GM12878 (cell line): ENCODE measurements around the gene SLC2A9. TPM values are rescaled to one million over a fixed set of nuclear protein-coding genes. Genes with fewer than 3 reads are reported as not detected.

ENCODE experiments used
- ATAC-seq: fragments of 200-7000 bp; cut with Tn5 transposase; 3 replicates; pipeline ENCODE4 v1.9.1; 2020; ENCODE audit warnings: mild to moderate bottlenecking, moderate library complexity
- BruUV-seq: library from RNA; stranded (reverse); fragments of 400-500 nt; replicated peaks from 2 replicates; lab custom pipeline; 2021; lab: Mats Ljungman, UMichigan
- CTCF ChIA-PET: fragments of 300-600 bp; sonication (Branson Sonifier 250); formaldehyde crosslinking; extraction: SDS; loops from one replicate; lab custom pipeline; 2021; ENCODE audit warnings: inconsistent platforms; lab: Yijun Ruan, JAX
- POLR2A ChIA-PET: fragments of 350-600 bp; formaldehyde crosslinking; extraction: SDS; loops from one replicate; lab custom pipeline; 2021; ENCODE audit warnings: inconsistent platforms; lab: Charles Lee
- RAD21 ChIA-PET: fragments of 300-600 bp; sonication (Branson Sonifier 250); formaldehyde crosslinking; loops from one replicate; lab custom pipeline; 2023; ENCODE audit warnings: antibody characterized with exemption; ENCODE audit not compliant: unreplicated experiment; lab: Charles Lee
- SMC1A ChIA-PET: fragments of 300-600 bp; sonication (Branson Sonifier 250); formaldehyde crosslinking; loops from one replicate; lab custom pipeline; 2023; ENCODE audit not compliant: unreplicated experiment, uncharacterized antibody; lab: Charles Lee
- DNase-seq: peaks from one replicate; pipeline ENCODE4 v3.0.0-alpha.2; 2011; ENCODE audit warnings: low read depth, low spot score
- FAIRE-seq: peaks from 3 replicates; lab custom pipeline; 2011; peaks lifted over from hg19 to GRCh38; lab: Jason Lieb, UNC
- H2AFZ ChIP-seq: 2 replicates; pipeline ENCODE4 v1.6.0; 2011; ENCODE audit warnings: low read depth, low read length, control low read depth; ENCODE audit not compliant: control insufficient read depth
- H3K27ac ChIP-seq: 2 replicates; pipeline ENCODE4 v1.5.1; 2011; ENCODE audit warnings: control low read depth; ENCODE audit not compliant: control insufficient read depth, insufficient read depth
- H3K27me3 ChIP-seq, 2 experiments: replicated peaks in 1 of 2; 2 replicates each; pipeline versions ENCODE4 v1.6.0 to v1.6.1; 2011; ENCODE audit warnings: low read length in 1 of 2; ENCODE audit not compliant: control insufficient read depth in 2 of 2, insufficient read depth in 2 of 2
- H3K36me3 ChIP-seq, 2 experiments: 2 replicates each; pipeline ENCODE4 v1.5.1; 2011; ENCODE audit warnings: low read length in 1 of 2; ENCODE audit not compliant: control insufficient read depth in 2 of 2, insufficient read depth in 2 of 2
- H3K4me1 ChIP-seq: 2 replicates; pipeline ENCODE4 v1.6.1; 2011; ENCODE audit warnings: mild to moderate bottlenecking, low read length, moderate library complexity, mixed read lengths; ENCODE audit not compliant: control insufficient read depth, insufficient read depth
- H3K4me2 ChIP-seq: 2 replicates; pipeline ENCODE4 v1.6.0; 2011; ENCODE audit warnings: control low read depth; ENCODE audit not compliant: control insufficient read depth, insufficient read depth
- H3K4me3 ChIP-seq: fragments of 200-600 bp; sonication (generic); 2 replicates; pipeline ENCODE4 v1.5.1; 2016
- H3K79me2 ChIP-seq: 2 replicates; pipeline ENCODE4 v1.6.0; 2011; ENCODE audit warnings: low read length; ENCODE audit not compliant: control insufficient read depth, insufficient read depth
- H3K9ac ChIP-seq: 2 replicates; pipeline ENCODE4 v1.8.0; 2011; ENCODE audit warnings: low read length, control low read depth, mixed read lengths; ENCODE audit not compliant: control insufficient read depth, insufficient read depth
- H3K9me3 ChIP-seq: replicated peaks from 3 replicates; pipeline ENCODE4 v1.5.1; 2011; ENCODE audit warnings: mild to moderate bottlenecking, low read length; ENCODE audit not compliant: control insufficient read depth, insufficient read depth
- H4K20me1 ChIP-seq: 2 replicates; pipeline ENCODE4 v1.6.0; 2011; ENCODE audit not compliant: control insufficient read depth, insufficient read depth
- BCLAF1 ChIP-seq: fragments of 450-650 bp; IDR thresholded peaks from 2 replicates; pipeline ENCODE4 v1.6.1; 2017; ENCODE audit warnings: antibody characterized with exemption, mild to moderate bottlenecking, moderate library complexity
- EP300 ChIP-seq, 2 experiments: fragments of 150-350 bp in 1 of 2; IDR thresholded peaks; 2 replicates each; pipeline ENCODE4 v1.6.1; 2011 to 2012; ENCODE audit warnings: low read depth in 2 of 2, low read length in 2 of 2, borderline replicate concordance in 1 of 2, improper control_type of control experiment in 1 of 2, inconsistent platforms in 1 of 2; ENCODE audit not compliant: control insufficient read depth in 1 of 2
- KAT2A ChIP-seq: conservative IDR thresholded peaks from 2 replicates; pipeline ENCODE4 v1.6.1; 2011; ENCODE audit warnings: low read depth, low read length; ENCODE audit not compliant: control insufficient read depth
- LARP7 ChIP-seq: fragments of 450-650 bp; IDR thresholded peaks from 2 replicates; pipeline ENCODE4 v1.6.1; 2017; ENCODE audit warnings: mild to moderate bottlenecking
- MEF2A ChIP-seq: IDR thresholded peaks from 2 replicates; pipeline ENCODE4 v1.6.1; 2011; ENCODE audit warnings: low read depth, mild to moderate bottlenecking, low read length, moderate library complexity; ENCODE audit not compliant: insufficient read depth
- NFXL1 ChIP-seq: fragments of 450-650 bp; IDR thresholded peaks from 2 replicates; pipeline ENCODE4 v1.6.1; 2017; ENCODE audit warnings: antibody characterized with exemption, mild to moderate bottlenecking, borderline replicate concordance
- NRF1 ChIP-seq: conservative IDR thresholded peaks from 2 replicates; pipeline ENCODE4 v1.6.1; 2011; ENCODE audit warnings: mild to moderate bottlenecking, low read depth, low read length, improper control_type of control experiment
- PBX3 ChIP-seq: IDR thresholded peaks from 2 replicates; pipeline ENCODE4 v1.6.1; 2011; ENCODE audit warnings: mild to moderate bottlenecking, low read depth, low read length, moderate library complexity; ENCODE audit not compliant: insufficient replicate concordance
- SMAD5 ChIP-seq: IDR thresholded peaks from 2 replicates; pipeline ENCODE4 v1.6.1; 2016; ENCODE audit warnings: antibody characterized with exemption, low read depth
- SMC3 ChIP-seq: IDR thresholded peaks from 2 replicates; pipeline ENCODE4 v1.6.1; 2011; ENCODE audit warnings: low read length, improper control_type of control experiment, borderline replicate concordance
- SREBF2 ChIP-seq: IDR thresholded peaks from 2 replicates; pipeline ENCODE4 v1.6.1; 2012; ENCODE audit warnings: mild to moderate bottlenecking, low read length
- WRNIP1 ChIP-seq: IDR thresholded peaks from 2 replicates; pipeline ENCODE4 v1.6.1; 2011; ENCODE audit warnings: low read depth, low read length, improper control_type of control experiment, borderline replicate concordance
- ZNF24 ChIP-seq: fragments of 450-650 bp; IDR thresholded peaks from 2 replicates; pipeline ENCODE4 v1.6.1; 2017; ENCODE audit warnings: antibody characterized with exemption, mild to moderate bottlenecking
- ZNF622 ChIP-seq: fragments of 450-650 bp; IDR thresholded peaks from 2 replicates; pipeline ENCODE4 v1.6.1; 2017; ENCODE audit warnings: mild to moderate bottlenecking, inconsistent platforms
- ZNF687 ChIP-seq: fragments of 450-650 bp; IDR thresholded peaks from 2 replicates; pipeline ENCODE4 v1.6.1; 2017; ENCODE audit warnings: mild to moderate bottlenecking, moderate library complexity
- WGBS: methylation state at CpG from one replicate; pipeline ENCODE4 v1.1.6; 2016; ENCODE audit warnings: low lambda C conversion rate; ENCODE audit not compliant: insufficient replicate concordance, insufficient coverage; ENCODE audit errors: missing lambda C conversion rate; 5-methylcytosine and 5-hydroxymethylcytosine counted together
- in situ Hi-C: fragments of 300-500 bp; cut with MboI; formaldehyde crosslinking; loops from 9 replicates; pipeline ENCODE4 v1.14.3; 2018; ENCODE audit warnings: mixed read lengths
- intact Hi-C: fragments of 100-400 bp; cut with micrococcal nuclease; formaldehyde crosslinking; loops from one replicate; pipeline ENCODE4 v1.14.2; 2022; ENCODE audit not compliant: unreplicated experiment
- polyA plus RNA-seq, 11 experiments: library from polyadenylated mRNA; depleted of rRNA in 4 of 11; unstranded in 6 of 11; stranded (reverse) in 5 of 11; fragments of >200 nt; fragmentation: Nextera tagmentation in 4 of 11; fragmentation: Illumina TruSeq in 1 of 11; extraction: Ambion mirVana in 4 of 11; extraction: Trizol in 1 of 11; gene quantifications; 1 replicate in 1 of 11; 2 replicates in 10 of 11; pipeline versions ENCODE4 v1.2.1 to v1.2.3, GENCODE V29; 2011 to 2016; ENCODE audit warnings: inconsistent platforms in 2 of 11, missing spikeins in 2 of 11, low read depth in 1 of 11
- total RNA-seq, 4 experiments: library from RNA; depleted of rRNA in 3 of 4; stranded (reverse); fragments of >200 nt in 3 of 4; fragmentation: Illumina TruSeq in 1 of 4; extraction: Trizol in 1 of 4; gene quantifications; 2 replicates each; pipeline versions ENCODE4 v1.2.1 to v1.2.3, GENCODE V29; 2013 to 2021

Gene SLC2A9
- total and polyA plus RNA-seq, 10 of the 15 experiments (the other 5 are each of a cell fraction or from before 2014, with no cell fraction given): 0.28 to 2.8 (median 1.2) TPM

- POLR2A ChIA-PET: no interaction called here
- Histone ChIP-seq H3K27ac (no peak overlapping the region), H3K4me1 (no peaks in the 10 kb centered on the region), H3K9ac (no peak overlapping the region), H3K36me3 (no peaks in the 10 kb centered on the region), H3K9me3 (no peaks in the 10 kb centered on the region), H2AFZ (no peak overlapping the region), H3K4me2 (no peak overlapping the region), H3K27me3 (no peaks in the 10 kb centered on the region), H3K79me2 (no peaks in the 10 kb centered on the region), H3K4me3 (no peak overlapping the region), H4K20me1 (no peaks in the 10 kb centered on the region)
- in situ Hi-C loops: no loop called here
- 87% methylated on average over 3 of the region's 3 CpGs for WGBS
- RAD21 ChIA-PET: no interaction called here
- SMC1A ChIA-PET: no interaction called here
- no peak for ATAC-seq
- CTCF ChIA-PET: no interaction called here
- DNase-seq: no peak
- intact Hi-C loops: no loop called here
- no peak for FAIRE-seq
- BruUV-seq: no TSS peak
- TF ChIP-seq BCLAF1 (no peak), ZNF622 (no peak), SMAD5 (no peak), NRF1 (no peak), SMC3 (no peak), LARP7 (no peak), MEF2A (no peak), NFXL1 (no peak), SREBF2 (no peak), PBX3 (no peak), WRNIP1 (no peak), ZNF24 (no peak), EP300 (IDR thresholded peaks at IDR 0.05; ENCODE audit: borderline replicate concordance in 1 of 2, control insufficient read depth in 1 of 2, low read depth in 2 of 2, low read length in 2 of 2) (no peak), ZNF687 (no peak), KAT2A (no peak)
Measured at GRCh38 chr4:10050261-10050661, 29.0 kb upstream of the SLC2A9 start.
